ENCODE data around the gene PNMA8B.

- TF ChIP-seq SNAI2 (CRISPR knock-in tag; IDR thresholded peaks at IDR 0.05) (no peak), ZNF565 (CRISPR knock-in tag; conservative IDR thresholded peaks at IDR 0.05; ENCODE audit: low read depth) (no peak)
- TF ChIP-seq, protein P1, sequence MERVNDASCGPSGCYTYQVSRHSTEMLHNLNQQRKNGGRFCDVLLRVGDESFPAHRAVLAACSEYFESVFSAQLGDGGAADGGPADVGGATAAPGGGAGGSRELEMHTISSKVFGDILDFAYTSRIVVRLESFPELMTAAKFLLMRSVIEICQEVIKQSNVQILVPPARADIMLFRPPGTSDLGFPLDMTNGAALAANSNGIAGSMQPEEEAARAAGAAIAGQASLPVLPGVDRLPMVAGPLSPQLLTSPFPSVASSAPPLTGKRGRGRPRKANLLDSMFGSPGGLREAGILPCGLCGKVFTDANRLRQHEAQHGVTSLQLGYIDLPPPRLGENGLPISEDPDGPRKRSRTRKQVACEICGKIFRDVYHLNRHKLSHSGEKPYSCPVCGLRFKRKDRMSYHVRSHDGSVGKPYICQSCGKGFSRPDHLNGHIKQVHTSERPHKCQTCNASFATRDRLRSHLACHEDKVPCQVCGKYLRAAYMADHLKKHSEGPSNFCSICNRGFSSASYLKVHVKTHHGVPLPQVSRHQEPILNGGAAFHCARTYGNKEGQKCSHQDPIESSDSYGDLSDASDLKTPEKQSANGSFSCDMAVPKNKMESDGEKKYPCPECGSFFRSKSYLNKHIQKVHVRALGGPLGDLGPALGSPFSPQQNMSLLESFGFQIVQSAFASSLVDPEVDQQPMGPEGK (CRISPR knock-in tag; IDR thresholded peaks at IDR 0.05; ENCODE audit: borderline replicate concordance) = no peak
Observed at GRCh38 chr19:46453661-46454060, 42.0 kb downstream of the PNMA8B start.
